ENCODE measurements around the gene WNT7B.

Gene WNT7B

GRCh38 chr22:45949258-45949870 is 27.6 kb downstream of the WNT7B start:
- TF ChIP-seq CTCF (IDR thresholded peaks at IDR 0.05): no peak

- TF ChIP-seq CTCF (IDR thresholded peaks at IDR 0.05): no peak
Measured at GRCh38 chr22:45948081-45948648, 28.8 kb downstream of the WNT7B start.

GRCh38 chr22:45946805-45947600 is 30.0 kb downstream of the WNT7B start:
- no peak for TF ChIP-seq CTCF (IDR thresholded peaks at IDR 0.05)

GRCh38 chr22:45945621-45946106 is 31.3 kb downstream of the WNT7B start:
- TF ChIP-seq CTCF (IDR thresholded peaks at IDR 0.05): no peak

GRCh38 chr22:45942787-45943493 is 34.0 kb downstream of the WNT7B start:
- no peak for TF ChIP-seq CTCF (IDR thresholded peaks at IDR 0.05)

- no peak for TF ChIP-seq CTCF (IDR thresholded peaks at IDR 0.05)
Measured at GRCh38 chr22:45942344-45942743, 34.6 kb downstream of the WNT7B start.

GRCh38 chr22:45938913-45939312 is 38.0 kb downstream of the WNT7B start:
- no peak for TF ChIP-seq CTCF (IDR thresholded peaks at IDR 0.05)

Data from LNCAP (cell line).